ENCODE measurements around the gene ADCY5.
A peak's percentile ranks its signal among the peaks of the same experiment; 100 is the strongest.

Gene ADCY5

GRCh38 chr3:123321806-123322205 lies 127.1 kb downstream of the ADCY5 start:
- no peak for DNase-seq

GRCh38 chr3:123320221-123320620 lies 128.7 kb downstream of the ADCY5 start:
- no peak for DNase-seq

- no peak for DNase-seq
Measured at GRCh38 chr3:123319760-123320159, 129.1 kb downstream of the ADCY5 start.

GRCh38 chr3:123318374-123318773 lies 130.5 kb downstream of the ADCY5 start:
- no peak for DNase-seq

GRCh38 chr3:123317716-123318115 lies 131.2 kb downstream of the ADCY5 start:
- no peak for DNase-seq

GRCh38 chr3:123315271-123315595 lies 133.7 kb downstream of the ADCY5 start:
- no peak for DNase-seq

GRCh38 chr3:123314359-123315270 lies 134.3 kb downstream of the ADCY5 start:
- DNase-seq, result peak; percentile 82 to 92

GRCh38 chr3:123313889-123314288 lies 135.0 kb downstream of the ADCY5 start:
- DNase-seq, result no peak

- DNase-seq, result no peak
Measured at GRCh38 chr3:123312331-123313265, 136.3 kb downstream of the ADCY5 start.

- no peak for DNase-seq
Measured at GRCh38 chr3:123311201-123311600, 137.7 kb downstream of the ADCY5 start.

GRCh38 chr3:123310741-123311140 lies 138.1 kb downstream of the ADCY5 start:
- DNase-seq, result no peak

GRCh38 chr3:123310186-123310585 lies 138.7 kb downstream of the ADCY5 start:
- no peak for DNase-seq

GRCh38 chr3:123307064-123307463 lies 141.8 kb downstream of the ADCY5 start:
- DNase-seq, result no peak

- DNase-seq, result no peak
Measured at GRCh38 chr3:123305192-123305591, 143.7 kb downstream of the ADCY5 start.

GRCh38 chr3:123303976-123304560 lies 144.8 kb downstream of the ADCY5 start:
- no peak for DNase-seq

- no peak for DNase-seq
Measured at GRCh38 chr3:123302961-123303360, 145.9 kb downstream of the ADCY5 start.

GRCh38 chr3:123301331-123302184 lies 147.3 kb downstream of the ADCY5 start:
- DNase-seq, result no peak

GRCh38 chr3:123300583-123300982 lies 148.3 kb downstream of the ADCY5 start:
- DNase-seq, result no peak

GRCh38 chr3:123300056-123300455 lies 148.8 kb downstream of the ADCY5 start:
- DNase-seq, result no peak

GRCh38 chr3:123299581-123299980 lies 149.3 kb downstream of the ADCY5 start:
- no peak for DNase-seq

GRCh38 chr3:123298903-123299302 lies 150.0 kb downstream of the ADCY5 start:
- no peak for DNase-seq

- no peak for DNase-seq
Measured at GRCh38 chr3:123297627-123297899, 151.3 kb downstream of the ADCY5 start.

All from NCI-H2081 (cell line).